NT2/D1 (cell line): ENCODE data around the gene IZUMO1R.

Source experiments
- SUZ12 ChIP-seq: IDR thresholded peaks from 2 replicates; pipeline ENCODE4 v1.6.1; 2011; ENCODE audit not compliant: insufficient read length, insufficient read depth; ENCODE audit errors: extremely low read depth
- YY1 ChIP-seq: IDR thresholded peaks from 2 replicates; pipeline ENCODE4 v1.6.1; 2011; ENCODE audit not compliant: insufficient read length, insufficient read depth
- ZNF274 ChIP-seq: IDR thresholded peaks from 2 replicates; pipeline ENCODE4 v1.6.1; 2011; ENCODE audit warnings: mild to moderate bottlenecking, low read depth, low read length

- TF ChIP-seq YY1: no peak
- no peak for TF ChIP-seq SUZ12
- no peak for TF ChIP-seq ZNF274
These were observed 24.4 kb upstream of the IZUMO1R start for GRCh38 chr11:94279996-94280395.
